NB4 (cell line): ENCODE results near the gene CHD6.

ENCODE experiments used
- MYC ChIP-seq: IDR thresholded peaks from 2 replicates; pipeline ENCODE4 v1.6.1; 2011; ENCODE audit warnings: low read depth, low read length
- POLR2A ChIP-seq: IDR thresholded peaks from 2 replicates; pipeline ENCODE4 v1.6.1; 2011; ENCODE audit warnings: mild to moderate bottlenecking; ENCODE audit not compliant: insufficient read length; ENCODE audit errors: extremely low read depth
- TF ChIP-seq, protein P1 (sequence below): IDR thresholded peaks from one replicate; pipeline ENCODE4 v1.5.1; 2012; ENCODE audit warnings: low read depth, low read length
- TF ChIP-seq, protein P2 (sequence below): IDR thresholded peaks from 2 replicates; pipeline ENCODE4 v1.6.1; 2011; ENCODE audit warnings: low read depth, low read length

GRCh38 chr20:41359541-41360011 is 258.6 kb downstream of the CHD6 start:
- TF ChIP-seq, protein P1, sequence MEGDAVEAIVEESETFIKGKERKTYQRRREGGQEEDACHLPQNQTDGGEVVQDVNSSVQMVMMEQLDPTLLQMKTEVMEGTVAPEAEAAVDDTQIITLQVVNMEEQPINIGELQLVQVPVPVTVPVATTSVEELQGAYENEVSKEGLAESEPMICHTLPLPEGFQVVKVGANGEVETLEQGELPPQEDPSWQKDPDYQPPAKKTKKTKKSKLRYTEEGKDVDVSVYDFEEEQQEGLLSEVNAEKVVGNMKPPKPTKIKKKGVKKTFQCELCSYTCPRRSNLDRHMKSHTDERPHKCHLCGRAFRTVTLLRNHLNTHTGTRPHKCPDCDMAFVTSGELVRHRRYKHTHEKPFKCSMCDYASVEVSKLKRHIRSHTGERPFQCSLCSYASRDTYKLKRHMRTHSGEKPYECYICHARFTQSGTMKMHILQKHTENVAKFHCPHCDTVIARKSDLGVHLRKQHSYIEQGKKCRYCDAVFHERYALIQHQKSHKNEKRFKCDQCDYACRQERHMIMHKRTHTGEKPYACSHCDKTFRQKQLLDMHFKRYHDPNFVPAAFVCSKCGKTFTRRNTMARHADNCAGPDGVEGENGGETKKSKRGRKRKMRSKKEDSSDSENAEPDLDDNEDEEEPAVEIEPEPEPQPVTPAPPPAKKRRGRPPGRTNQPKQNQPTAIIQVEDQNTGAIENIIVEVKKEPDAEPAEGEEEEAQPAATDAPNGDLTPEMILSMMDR: no peak
- TF ChIP-seq POLR2A: no peak
- TF ChIP-seq, protein P2, sequence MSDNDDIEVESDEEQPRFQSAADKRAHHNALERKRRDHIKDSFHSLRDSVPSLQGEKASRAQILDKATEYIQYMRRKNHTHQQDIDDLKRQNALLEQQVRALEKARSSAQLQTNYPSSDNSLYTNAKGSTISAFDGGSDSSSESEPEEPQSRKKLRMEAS: no peak
- no peak for TF ChIP-seq MYC
